K562 (cell line): Measurements from ENCODE around the gene RAP1GDS1. TPM values are rescaled to one million over a fixed set of nuclear protein-coding genes. Genes with fewer than 3 reads are reported as not detected.

ENCODE experiments used
- ATAC-seq: fragments of 200-7000 bp; cut with Tn5 transposase; 3 replicates; pipeline ENCODE4 v1.9.1; 2020; ENCODE audit warnings: moderate library complexity
- BruUV-seq: library from RNA; stranded (reverse); fragments of 400-500 nt; replicated peaks from 2 replicates; lab custom pipeline; 2021; lab: Mats Ljungman, UMichigan
- CTCF ChIA-PET: fragments of 300-600 bp; formaldehyde crosslinking; extraction: SDS; loops from one replicate; lab custom pipeline; 2021; ENCODE audit warnings: low intra/inter-chr PET ratio; lab: Yijun Ruan, JAX
- POLR2A ChIA-PET: fragments of 300-600, 350-650 bp; sonication (Branson Sonifier 250); formaldehyde crosslinking; extraction: SDS; loops from one replicate; lab custom pipeline; 2021; ENCODE audit warnings: antibody characterized with exemption, inconsistent platforms; lab: Yijun Ruan, JAX
- DNase-seq, 4 experiments: peaks; one replicate each; pipeline versions ENCODE4 v3.0.0 to v3.0.0-alpha.2; 2011 to 2018; ENCODE audit warnings: low spot score in 3 of 4, mixed read lengths in 3 of 4; ENCODE audit errors: extremely low read depth in 1 of 4
- FAIRE-seq: peaks from 2 replicates; lab custom pipeline; 2011; peaks lifted over from hg19 to GRCh38; lab: Jason Lieb, UNC
- H2AFZ ChIP-seq: 2 replicates; pipeline ENCODE4 v1.6.0; 2011; ENCODE audit warnings: low read depth, low read length, control low read depth, inconsistent platforms
- H3K27ac ChIP-seq: fragments of 200-600 bp; 3 replicates; pipeline ENCODE4 v1.8.0; 2011; ENCODE audit warnings: low read depth, mild to moderate bottlenecking, control low read depth, inconsistent platforms, low read length, moderate library complexity, mixed read lengths; ENCODE audit errors: extremely low read depth
- H3K27me3 ChIP-seq, 2 experiments: fragments of 300-600 bp in 1 of 2; 2 replicates in 1 of 2; 3 replicates in 1 of 2; pipeline versions ENCODE4 v1.6.0 to v1.8.0; 2011; ENCODE audit warnings: inconsistent platforms in 2 of 2, low read length in 2 of 2, mild to moderate bottlenecking in 1 of 2, mixed read lengths in 1 of 2, moderate library complexity in 1 of 2; ENCODE audit not compliant: control insufficient read depth in 2 of 2, insufficient read depth in 2 of 2
- H3K36me3 ChIP-seq: fragments of 300-600 bp; 3 replicates; pipeline ENCODE4 v1.8.0; 2011; ENCODE audit warnings: mild to moderate bottlenecking, low read length, inconsistent platforms; ENCODE audit not compliant: control insufficient read depth, insufficient read depth
- H3K4me1 ChIP-seq, 2 experiments: fragments of 200-600 bp in 1 of 2; replicated peaks in 1 of 2; 2 replicates in 1 of 2; 3 replicates in 1 of 2; pipeline versions ENCODE4 v1.5.1 to v1.8.0; 2011; ENCODE audit warnings: inconsistent platforms in 2 of 2, low read length in 2 of 2, mild to moderate bottlenecking in 1 of 2, mixed read lengths in 1 of 2, moderate library complexity in 1 of 2; ENCODE audit not compliant: control insufficient read depth in 2 of 2, insufficient read depth in 2 of 2
- H3K4me2 ChIP-seq: 2 replicates; pipeline ENCODE4 v1.6.1; 2011; ENCODE audit warnings: low read length, control low read depth, inconsistent platforms, mixed read lengths; ENCODE audit not compliant: insufficient read depth
- H3K4me3 ChIP-seq: fragments of 200-600 bp; sonication (generic), shearing (Covaris generic); 2 replicates; pipeline ENCODE4 v1.5.1; 2016; ENCODE audit warnings: control low read depth, inconsistent platforms
- H3K79me2 ChIP-seq: fragments of 200-600 bp; 3 replicates; pipeline ENCODE4 v1.8.0; 2011; ENCODE audit warnings: low read length, inconsistent platforms; ENCODE audit not compliant: control insufficient read depth, insufficient read depth
- H3K9ac ChIP-seq, 2 experiments: 2 replicates each; pipeline versions ENCODE4 v1.6.0 to v1.6.1; 2011; ENCODE audit warnings: low read depth in 2 of 2, low read length in 2 of 2, control low read depth in 1 of 2, inconsistent platforms in 1 of 2, mild to moderate bottlenecking in 1 of 2, mixed read lengths in 1 of 2; ENCODE audit not compliant: insufficient read depth in 1 of 2
- H3K9me1 ChIP-seq: one replicate; pipeline ENCODE4 v1.6.0; 2011; ENCODE audit warnings: inconsistent platforms, mild to moderate bottlenecking, low read length, moderate library complexity; ENCODE audit not compliant: control insufficient read depth, insufficient read depth
- H3K9me3 ChIP-seq: replicated peaks from 2 replicates; pipeline ENCODE4 v1.5.1; 2011; ENCODE audit warnings: low read depth, low read length, inconsistent platforms; ENCODE audit not compliant: control insufficient read depth, insufficient read depth
- H4K20me1 ChIP-seq: replicated peaks from 2 replicates; pipeline ENCODE4 v1.6.1; 2011; ENCODE audit warnings: low read length, inconsistent platforms, mixed read lengths; ENCODE audit not compliant: control insufficient read depth, insufficient read depth
- BMI1 ChIP-seq: fragments of 150-350 bp; IDR thresholded peaks from 2 replicates; pipeline ENCODE4 v1.6.1; 2014; ENCODE audit warnings: low read length
- E2F1 ChIP-seq: sonication (generic); formaldehyde crosslinking; IDR thresholded peaks from 2 replicates; pipeline ENCODE4 v1.8.1; 2023; ENCODE audit warnings: mild to moderate bottlenecking, missing genetic modification reagents, moderate library complexity
- E4F1 ChIP-seq: fragments of 250-450 bp; sonication (Bioruptor Pico); IDR thresholded peaks from 2 replicates; pipeline ENCODE4 v1.5.0; 2021; ENCODE audit warnings: mild to moderate bottlenecking, borderline replicate concordance
- ERF ChIP-seq: fragments of 450-650 bp; formaldehyde crosslinking; IDR thresholded peaks from 2 replicates; pipeline ENCODE4 v1.4.0; 2020; ENCODE audit warnings: mild to moderate bottlenecking, mixed read lengths
- GTF2E2 ChIP-seq: fragments of 200-800 bp; sonication (Bioruptor generic); IDR thresholded peaks from 2 replicates; pipeline ENCODE4 v1.6.1; 2016; ENCODE audit warnings: missing genetic modification characterization, missing compliant biosample characterization
- HMG20B ChIP-seq: fragments of 250-450 bp; sonication (Bioruptor Pico); IDR thresholded peaks from 2 replicates; pipeline ENCODE4 v1.5.0; 2021; ENCODE audit warnings: mild to moderate bottlenecking
- PHF8 ChIP-seq: fragments of 200-600 bp; sonication (generic); IDR thresholded peaks from 2 replicates; pipeline ENCODE4 v1.6.1; 2012; ENCODE audit warnings: mixed run types, mild to moderate bottlenecking, inconsistent platforms, low read length, moderate library complexity, borderline replicate concordance
- POLR2AphosphoS5 ChIP-seq: IDR thresholded peaks from 2 replicates; pipeline ENCODE4 v1.6.1; 2011; ENCODE audit warnings: mild to moderate bottlenecking, low read depth, low read length, moderate library complexity; ENCODE audit not compliant: control insufficient read depth, insufficient read depth
- RBBP5 ChIP-seq: fragments of 200-600 bp; sonication (generic); IDR thresholded peaks from 2 replicates; pipeline ENCODE4 v1.6.1; 2012; ENCODE audit warnings: borderline replicate concordance, mild to moderate bottlenecking, low read length, control low read depth, inconsistent platforms; ENCODE audit not compliant: insufficient read depth, poor library complexity, severe bottlenecking
- RBM34 ChIP-seq: fragments of 200-400 bp; formaldehyde crosslinking; IDR thresholded peaks from 2 replicates; pipeline ENCODE4 v1.6.1; 2018; ENCODE audit warnings: low read length, borderline replicate concordance; ENCODE audit not compliant: insufficient read depth
- ZBTB7A ChIP-seq: IDR thresholded peaks from 2 replicates; pipeline ENCODE4 v1.6.1; 2011; ENCODE audit warnings: low read depth, mild to moderate bottlenecking, low read length, moderate library complexity, borderline replicate concordance; ENCODE audit not compliant: control insufficient read depth
- ZNF311 ChIP-seq: fragments of 250-450 bp; sonication (Bioruptor Pico); IDR thresholded peaks from 2 replicates; pipeline ENCODE4 v1.4.0; 2020; ENCODE audit warnings: mild to moderate bottlenecking, moderate library complexity
- ZNF511 ChIP-seq: sonication (generic); formaldehyde crosslinking; IDR thresholded peaks from 2 replicates; pipeline ENCODE4 v1.8.0; 2022; ENCODE audit warnings: mild to moderate bottlenecking, missing genetic modification reagents
- ZNF785 ChIP-seq: fragments of 250-450 bp; sonication (Bioruptor Pico); IDR thresholded peaks from 2 replicates; pipeline ENCODE4 v1.4.0; 2020; ENCODE audit warnings: mild to moderate bottlenecking
- WGBS: fragments of 100-300 bp; shearing (Covaris generic); methylation state at CpG from one replicate; pipeline ENCODE4 v1.1.6; 2016; ENCODE audit warnings: low coverage, mixed read lengths; ENCODE audit not compliant: insufficient coverage; ENCODE audit errors: missing lambda C conversion rate; 5-methylcytosine and 5-hydroxymethylcytosine counted together
- in situ Hi-C: fragments of 300-500 bp; cut with MboI; formaldehyde crosslinking; loops from 4 replicates; pipeline ENCODE4 v1.15.0; 2018; ENCODE audit warnings: inconsistent platforms, mixed read lengths
- intact Hi-C: fragments of 100-400 bp; cut with micrococcal nuclease; formaldehyde crosslinking; loops from 2 replicates; pipeline ENCODE4 v1.14.2; 2022
- polyA plus RNA-seq, 8 experiments: library from polyadenylated mRNA; depleted of rRNA in 4 of 8; stranded (reverse) in 5 of 8; unstranded in 3 of 8; fragments of >200 nt; fragmentation: Nextera tagmentation in 2 of 8; fragmentation: Illumina TruSeq in 1 of 8; extraction: Ambion mirVana in 2 of 8; extraction: Trizol in 1 of 8; gene quantifications; 2 replicates each; pipeline versions ENCODE4 v1.2.1 to v1.2.3, GENCODE V29; 2011 to 2014; ENCODE audit warnings: inconsistent platforms in 1 of 8, missing spikeins in 1 of 8
- total RNA-seq, 7 experiments: library from RNA; depleted of rRNA in 6 of 7; stranded (reverse); fragments of >200 nt in 6 of 7; fragmentation: Illumina TruSeq in 2 of 7; extraction: Trizol in 2 of 7; gene quantifications; 2 replicates each; pipeline versions ENCODE4 v1.2.1 to v1.2.3, GENCODE V29; 2011 to 2021; ENCODE audit warnings: low replicate concordance in 1 of 7
- TF ChIP-seq, protein P1 (sequence below): fragments of 250-450 bp; sonication (Bioruptor Pico); IDR thresholded peaks from 2 replicates; pipeline ENCODE4 v1.8.0; 2022; ENCODE audit warnings: moderate library complexity, mild to moderate bottlenecking, inconsistent platforms

RAP1GDS1 gene
- total and polyA plus RNA-seq, 9 of the 15 experiments (the other 6 are each of a cell fraction or from before 2014, with no cell fraction given), result 27.2 to 55.6 (median 31.5) TPM

- TF ChIP-seq, protein P1, sequence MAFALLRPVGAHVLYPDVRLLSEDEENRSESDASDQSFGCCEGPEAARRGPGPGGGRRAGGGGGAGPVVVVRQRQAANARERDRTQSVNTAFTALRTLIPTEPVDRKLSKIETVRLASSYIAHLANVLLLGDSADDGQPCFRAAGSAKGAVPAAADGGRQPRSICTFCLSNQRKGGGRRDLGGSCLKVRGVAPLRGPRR, result no peak
- TF ChIP-seq HMG20B (CRISPR knock-in tag), result no peak
Measured at GRCh38 chr4:98341309-98341708, 80.1 kb downstream of the RAP1GDS1 start (continued).

DNA sequence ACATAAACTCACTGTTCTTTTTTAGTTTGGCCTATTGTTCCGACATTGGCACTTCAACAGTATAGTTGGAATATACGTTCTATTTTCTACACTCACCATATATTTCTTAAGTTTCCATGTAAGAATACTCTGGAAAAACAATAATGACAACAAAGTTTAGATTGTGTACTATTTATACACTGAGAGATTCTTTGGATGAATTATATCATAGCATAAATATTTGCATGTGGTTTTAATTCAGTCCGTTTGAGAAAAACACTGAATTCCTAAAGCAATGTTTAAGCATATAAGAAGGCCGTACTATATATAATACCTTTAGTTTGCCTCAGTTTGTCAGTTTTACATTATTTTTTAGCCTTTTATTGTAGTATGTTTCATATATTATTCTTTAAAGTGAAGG is 82.4 kb downstream of the RAP1GDS1 start:
- Histone ChIP-seq H3K9me3 (no peaks in the 10 kb centered on the region), H4K20me1 (no peaks in the 10 kb centered on the region), H3K9me1 (no peaks in the 10 kb centered on the region), H3K27me3 (no peaks in the 10 kb centered on the region), H3K79me2 (no peaks in the 10 kb centered on the region), H3K9ac (no peak overlapping the region), H2AFZ (no peak overlapping the region), H3K4me3 (no peak overlapping the region), H3K27ac (no peak overlapping the region), H3K4me1 (no peaks in the 10 kb centered on the region), H3K4me2 (no peak overlapping the region), H3K36me3 (0 out of 3 replicates have a peak, but pooled peaks cover 3% of the 10 kb centered on the region)
- DNase-seq (no peak), ATAC-seq (no peak), FAIRE-seq (no peak)
- intact Hi-C loops (no loop called here), in situ Hi-C loops (no loop called here)
- POLR2A ChIA-PET, result interaction anchor here (0.6 kb wide), 1 partner anchor 9 kb away, joined by 3 read pairs; no protein-coding TSS in a partner anchor
- CTCF ChIA-PET, result no interaction called here
- BruUV-seq, result no TSS peak
- 82% methylated on average over 4 of the region's 4 CpGs for WGBS
- TF ChIP-seq ZNF785 (CRISPR knock-in tag), result no peak
- TF ChIP-seq RBBP5, result no peak
- TF ChIP-seq ZBTB7A, result no peak
- TF ChIP-seq POLR2AphosphoS5, result no peak
- no peak for TF ChIP-seq ERF (CRISPR knock-in tag)
- TF ChIP-seq RBM34, result no peak
- TF ChIP-seq ZNF511, result no peak
- no peak for TF ChIP-seq PHF8
- no peak for TF ChIP-seq GTF2E2 (tag)
- no peak for TF ChIP-seq E2F1 (CRISPR knock-in tag)
- TF ChIP-seq E4F1 (CRISPR knock-in tag), result no peak
- TF ChIP-seq BMI1, result no peak
- no peak for TF ChIP-seq ZNF311 (CRISPR knock-in tag)
